ENCODE data around the gene C12orf43.

C12orf43 gene

DNA sequence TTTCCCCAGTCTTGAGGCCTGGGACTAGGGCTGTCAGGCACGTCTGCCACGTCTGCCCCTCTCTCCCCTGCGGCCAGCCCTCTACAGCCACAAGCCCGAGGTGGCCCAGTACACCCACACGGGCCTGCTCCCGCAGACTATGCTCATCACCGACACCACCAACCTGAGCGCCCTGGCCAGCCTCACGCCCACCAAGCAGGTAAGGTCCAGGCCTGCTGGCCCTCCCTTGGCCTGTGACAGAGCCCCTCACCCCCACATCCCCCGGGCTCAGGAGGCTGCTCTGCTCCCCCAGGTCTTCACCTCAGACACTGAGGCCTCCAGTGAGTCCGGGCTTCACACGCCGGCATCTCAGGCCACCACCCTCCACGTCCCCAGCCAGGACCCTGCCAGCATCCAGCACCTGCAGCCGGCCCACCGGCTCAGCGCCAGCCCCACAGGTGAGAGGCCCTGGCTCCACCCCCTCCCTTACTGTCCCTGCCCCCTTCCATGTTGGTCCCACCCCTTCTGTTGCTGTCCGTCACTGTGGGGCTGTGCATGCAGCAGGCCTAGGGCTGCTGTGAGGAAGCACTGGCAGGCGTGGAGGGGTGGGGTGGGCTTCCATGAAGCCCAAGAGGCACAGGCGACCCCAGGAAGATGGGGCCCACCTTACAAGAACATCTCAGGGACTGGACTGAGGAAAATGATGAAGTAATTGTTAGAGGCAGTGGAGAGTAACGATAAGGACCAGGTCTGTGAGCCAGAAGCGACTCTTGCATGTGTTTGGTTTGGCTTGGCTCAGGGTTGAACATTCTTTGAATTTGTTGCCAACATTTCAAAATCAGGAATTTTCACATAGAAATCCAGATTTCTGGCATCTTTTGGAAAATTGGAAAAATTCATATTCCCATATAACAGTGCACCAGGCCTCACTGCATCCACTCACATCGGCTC is 16.8 kb downstream of the C12orf43 start:
- DNase-seq (ENCODE audit: low spot score): no peak

DNA sequence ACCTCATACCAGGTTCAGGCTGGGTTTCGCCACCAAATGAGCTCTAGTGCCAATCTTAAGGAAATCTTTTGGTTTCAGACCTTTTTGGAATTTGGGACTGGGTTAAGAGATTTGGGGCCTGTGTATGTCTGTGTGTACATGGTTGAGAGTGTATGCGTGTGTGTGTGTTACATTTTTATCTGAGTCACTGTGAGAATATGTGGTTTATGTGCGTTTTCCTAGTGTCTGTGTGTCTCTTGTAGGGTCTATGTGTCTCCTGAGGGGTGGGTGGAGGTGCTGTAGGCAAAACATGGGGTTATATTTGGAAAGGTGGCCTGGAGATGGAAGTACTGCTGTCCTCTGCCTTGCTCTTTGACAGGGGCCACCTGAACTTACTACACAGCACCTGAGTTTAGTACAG is 17.9 kb downstream of the C12orf43 start:
- DNase-seq (ENCODE audit: low spot score): no peak

DNA sequence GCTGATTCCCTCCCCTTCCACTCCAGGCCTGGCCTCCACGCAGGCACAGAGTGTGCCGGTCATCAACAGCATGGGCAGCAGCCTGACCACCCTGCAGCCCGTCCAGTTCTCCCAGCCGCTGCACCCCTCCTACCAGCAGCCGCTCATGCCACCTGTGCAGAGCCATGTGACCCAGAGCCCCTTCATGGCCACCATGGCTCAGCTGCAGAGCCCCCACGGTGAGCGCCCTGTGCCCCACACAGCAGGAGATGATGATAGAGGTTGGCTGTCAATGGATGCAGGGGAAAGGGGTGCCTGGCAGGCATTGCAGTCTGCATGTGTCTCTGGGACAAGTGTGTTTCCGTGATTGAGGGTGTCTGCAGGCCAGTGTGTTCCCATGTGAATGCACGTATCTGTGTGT is 18.8 kb downstream of the C12orf43 start:
- no peak for DNase-seq (ENCODE audit: low spot score)

DNA sequence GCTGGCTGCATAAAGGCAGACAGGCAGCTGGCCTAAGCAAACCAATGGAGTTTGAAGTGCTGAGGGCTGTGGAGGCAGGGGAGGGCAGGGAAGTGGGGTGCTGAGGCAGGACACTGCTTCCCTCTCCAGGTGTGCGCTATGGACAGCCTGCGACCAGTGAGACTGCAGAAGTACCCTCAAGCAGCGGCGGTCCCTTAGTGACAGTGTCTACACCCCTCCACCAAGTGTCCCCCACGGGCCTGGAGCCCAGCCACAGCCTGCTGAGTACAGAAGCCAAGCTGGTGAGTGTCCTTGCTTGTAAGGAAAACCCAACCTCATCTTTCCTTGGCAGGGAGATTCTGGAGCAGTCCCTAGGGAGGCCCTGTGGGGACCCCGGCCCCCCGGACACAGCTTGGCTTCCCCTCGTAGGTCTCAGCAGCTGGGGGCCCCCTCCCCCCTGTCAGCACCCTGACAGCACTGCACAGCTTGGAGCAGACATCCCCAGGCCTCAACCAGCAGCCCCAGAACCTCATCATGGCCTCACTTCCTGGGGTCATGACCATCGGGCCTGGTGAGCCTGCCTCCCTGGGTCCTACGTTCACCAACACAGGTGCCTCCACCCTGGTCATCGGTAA is 20.0 kb downstream of the C12orf43 start:
- no peak for DNase-seq (ENCODE audit: low spot score)

DNA sequence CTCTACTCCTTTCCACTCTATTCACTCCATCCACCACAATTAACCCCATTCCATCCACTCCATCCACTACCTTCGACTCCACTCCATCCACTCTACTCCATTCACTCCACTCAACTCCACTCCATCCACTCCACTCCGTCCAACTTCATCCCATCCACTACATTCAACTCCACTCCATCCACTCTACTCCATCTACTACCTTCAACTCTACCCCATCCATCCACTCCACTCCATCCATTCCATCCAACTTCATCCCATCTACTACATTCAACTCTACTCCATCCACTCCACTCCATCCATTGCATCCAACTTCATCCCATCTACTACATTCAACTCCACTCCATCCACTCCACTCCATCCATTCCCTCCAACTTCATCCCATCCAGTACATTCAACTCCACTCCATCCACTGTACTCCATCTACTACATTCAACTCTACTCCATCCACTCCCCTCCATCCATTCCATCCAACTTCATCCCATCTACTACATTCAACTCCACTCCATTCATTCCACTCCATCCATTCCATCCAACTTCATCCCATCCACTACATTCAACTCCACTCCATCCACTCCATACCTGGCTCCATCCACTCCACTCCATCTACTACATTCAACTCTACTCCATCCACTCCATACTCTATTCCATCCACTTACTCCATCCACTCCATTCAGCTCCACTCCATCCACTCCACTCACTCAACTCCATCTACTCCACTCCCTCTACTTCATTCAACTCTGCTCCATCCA is 21.5 kb downstream of the C12orf43 start:
- no peak for DNase-seq (ENCODE audit: low spot score)

DNA sequence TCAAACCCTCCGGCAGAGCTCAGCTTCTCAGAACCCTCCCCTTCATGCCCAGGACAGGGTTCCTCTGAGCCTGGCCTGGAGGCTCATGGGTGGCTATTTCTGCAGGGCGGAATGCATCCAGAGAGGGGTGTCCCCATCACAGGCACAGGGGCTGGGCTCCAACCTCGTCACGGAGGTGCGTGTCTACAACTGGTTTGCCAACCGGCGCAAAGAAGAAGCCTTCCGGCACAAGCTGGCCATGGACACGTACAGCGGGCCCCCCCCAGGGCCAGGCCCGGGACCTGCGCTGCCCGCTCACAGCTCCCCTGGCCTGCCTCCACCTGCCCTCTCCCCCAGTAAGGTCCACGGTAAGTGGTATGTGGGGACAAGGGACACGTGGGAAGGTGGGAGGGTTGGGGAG is 22.2 kb downstream of the C12orf43 start:
- no peak for DNase-seq (ENCODE audit: low spot score)

DNA sequence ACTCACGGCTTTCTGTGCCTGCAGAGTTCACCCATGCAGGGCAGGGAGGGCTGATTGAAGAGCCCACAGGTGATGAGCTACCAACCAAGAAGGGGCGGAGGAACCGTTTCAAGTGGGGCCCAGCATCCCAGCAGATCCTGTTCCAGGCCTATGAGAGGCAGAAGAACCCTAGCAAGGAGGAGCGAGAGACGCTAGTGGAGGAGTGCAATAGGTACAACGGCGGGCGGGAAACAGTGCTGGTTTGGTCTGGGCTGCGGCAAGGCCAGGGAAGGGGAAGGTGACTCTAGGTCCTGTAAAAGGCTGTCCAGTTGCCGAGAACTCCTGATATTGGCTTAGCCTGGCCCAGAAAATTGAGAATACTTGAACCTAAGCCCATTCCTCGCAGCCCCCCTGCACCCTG is 22.8 kb downstream of the C12orf43 start:
- no peak for DNase-seq (ENCODE audit: low spot score)

DNA sequence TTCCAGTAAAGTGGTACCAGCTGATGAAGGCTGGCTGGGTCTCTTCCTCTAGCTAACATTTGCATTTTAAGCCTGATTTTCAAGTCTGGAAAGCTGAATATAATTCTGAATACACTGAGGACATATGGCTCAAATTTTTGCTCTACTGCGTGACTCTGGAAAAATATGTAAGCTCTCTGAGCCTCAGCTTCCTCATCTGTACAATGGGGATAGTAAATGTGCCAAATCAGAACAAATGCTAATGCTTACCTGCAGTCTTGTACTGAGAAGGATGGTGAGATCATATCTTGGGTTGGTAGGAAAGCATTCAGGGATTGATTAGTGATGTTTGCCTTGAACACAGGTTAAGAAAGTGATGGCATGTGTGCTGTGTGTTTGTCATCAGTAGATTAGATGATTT is 23.3 kb downstream of the C12orf43 start:
- no peak for DNase-seq (ENCODE audit: low spot score)

DNA sequence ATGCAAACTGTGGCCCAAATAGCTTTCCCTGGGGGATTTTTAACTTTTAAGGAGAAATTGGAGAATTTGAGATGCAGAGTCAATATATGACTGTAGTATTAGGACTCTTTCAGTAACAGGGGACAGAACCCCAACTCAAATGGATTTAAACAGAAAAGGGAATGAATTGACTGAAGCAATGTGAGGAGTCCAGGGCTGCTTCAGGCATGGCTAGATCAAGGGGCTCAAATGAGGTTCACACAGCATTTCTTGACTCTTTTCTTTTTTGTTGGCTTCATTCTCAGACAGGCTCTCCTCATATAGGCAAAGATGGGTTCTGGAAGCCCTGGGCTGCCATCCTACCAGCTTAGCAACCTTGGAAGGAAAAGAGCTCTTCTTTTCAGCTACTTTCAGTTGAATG is 24.3 kb downstream of the C12orf43 start:
- DNase-seq (ENCODE audit: low spot score): no peak

DNA sequence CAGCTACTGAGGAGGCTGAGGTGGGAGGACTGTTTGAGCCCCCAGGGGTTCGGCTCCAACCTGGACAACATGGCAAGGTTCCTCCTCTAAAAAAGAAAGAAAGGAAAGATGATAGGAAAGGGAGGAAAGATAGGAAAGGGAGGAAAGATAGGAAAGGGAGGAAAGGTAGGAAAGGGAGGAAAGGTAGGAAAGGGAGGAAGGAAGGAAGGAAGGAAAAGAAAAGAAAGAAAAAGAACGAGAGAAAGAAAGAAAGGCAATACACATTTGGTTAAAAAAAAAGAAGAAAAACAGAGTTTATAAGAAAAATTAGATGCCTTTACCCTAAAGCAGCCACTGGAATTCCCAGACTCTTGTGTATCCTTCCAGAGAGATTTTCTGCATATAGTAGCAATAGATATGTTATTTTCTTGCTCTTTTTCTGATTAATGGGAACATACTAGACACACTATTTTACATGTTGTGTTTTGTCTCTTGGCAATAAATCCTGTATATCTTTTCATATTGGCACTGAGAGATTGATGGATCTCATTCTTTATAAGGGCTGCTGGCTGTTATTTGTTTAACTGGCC is 25.7 kb downstream of the C12orf43 start:
- DNase-seq (ENCODE audit: low spot score): no peak

DNA sequence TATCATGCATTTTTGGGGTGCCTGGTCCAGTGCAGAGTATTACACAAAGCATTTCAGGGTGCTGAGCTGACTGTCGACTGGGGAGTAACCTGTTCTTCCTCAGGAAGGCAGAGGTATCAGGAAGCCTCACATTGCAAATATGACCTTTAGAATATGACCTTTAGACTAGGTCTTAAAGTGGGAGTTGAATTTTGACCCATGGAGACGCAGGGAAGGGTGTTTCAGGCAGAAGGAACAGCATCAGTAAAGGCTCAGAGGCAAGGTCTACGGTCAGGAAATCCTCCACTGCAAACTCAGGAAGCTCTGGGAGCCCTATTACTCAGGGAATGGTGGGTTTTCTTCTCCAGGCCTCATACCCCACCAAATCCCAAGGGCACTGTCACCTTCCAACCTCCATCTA is 26.6 kb downstream of the C12orf43 start:
- DNase-seq (ENCODE audit: low spot score): no peak

DNA sequence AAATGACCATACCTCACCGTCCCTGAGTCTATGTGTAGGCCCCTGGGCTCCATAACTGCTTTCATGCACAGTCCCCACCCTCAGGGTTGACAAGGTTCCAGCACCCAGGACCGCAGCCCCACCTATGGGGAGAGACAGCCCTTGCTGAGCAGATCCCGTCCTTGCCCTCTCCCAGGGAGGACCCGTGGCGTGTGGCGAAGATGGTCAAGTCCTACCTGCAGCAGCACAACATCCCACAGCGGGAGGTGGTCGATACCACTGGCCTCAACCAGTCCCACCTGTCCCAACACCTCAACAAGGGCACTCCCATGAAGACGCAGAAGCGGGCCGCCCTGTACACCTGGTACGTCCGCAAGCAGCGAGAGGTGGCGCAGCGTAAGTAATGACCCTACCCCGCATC is 27.6 kb downstream of the C12orf43 start:
- no peak for DNase-seq (ENCODE audit: low spot score)

DNA sequence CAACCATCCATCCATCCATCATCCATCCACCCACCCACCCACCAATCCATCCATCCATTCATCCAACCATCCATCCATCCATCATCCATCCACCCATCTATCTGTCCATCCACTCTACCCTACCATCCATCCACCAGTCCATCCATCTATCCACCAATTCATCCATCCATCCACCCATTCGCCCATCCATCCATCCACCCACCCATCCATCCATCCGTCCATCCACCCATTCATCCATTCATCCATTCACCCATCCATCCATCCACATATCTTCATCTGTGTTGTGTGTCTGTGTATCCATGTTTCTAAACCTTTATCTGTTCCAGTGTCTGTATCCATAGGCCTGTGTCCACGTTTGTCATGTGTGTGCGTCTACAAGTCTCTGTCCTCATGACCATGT is 28.1 kb downstream of the C12orf43 start:
- DNase-seq (ENCODE audit: low spot score): no peak

DNA sequence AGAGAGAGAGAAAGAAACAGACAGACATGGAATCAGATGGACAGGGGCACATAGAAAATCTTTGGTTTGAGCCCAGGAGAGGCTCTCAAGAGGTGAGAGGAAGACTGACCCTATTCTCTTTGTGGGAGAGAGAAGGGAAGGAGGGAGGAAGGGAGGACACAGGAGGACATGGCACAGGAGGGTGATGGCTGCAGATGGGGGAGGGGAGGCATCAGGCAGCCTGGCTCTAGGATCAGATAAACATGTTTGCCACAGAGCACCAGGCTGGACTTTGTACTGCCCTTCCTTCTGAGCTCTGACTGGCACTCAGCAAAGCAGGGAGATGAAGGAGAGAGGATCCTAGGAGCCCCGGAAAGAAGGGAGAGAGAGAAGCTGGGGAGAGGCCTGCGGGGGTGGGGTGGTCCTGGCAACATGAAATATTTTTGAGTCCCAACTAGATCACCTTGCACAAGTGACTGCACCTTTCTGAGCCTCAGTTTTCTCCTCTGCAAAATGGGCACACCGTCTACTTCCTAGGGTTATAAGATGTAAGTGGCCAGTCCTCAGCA is 31.9 kb downstream of the C12orf43 start:
- no peak for DNase-seq (ENCODE audit: low spot score)

DNA sequence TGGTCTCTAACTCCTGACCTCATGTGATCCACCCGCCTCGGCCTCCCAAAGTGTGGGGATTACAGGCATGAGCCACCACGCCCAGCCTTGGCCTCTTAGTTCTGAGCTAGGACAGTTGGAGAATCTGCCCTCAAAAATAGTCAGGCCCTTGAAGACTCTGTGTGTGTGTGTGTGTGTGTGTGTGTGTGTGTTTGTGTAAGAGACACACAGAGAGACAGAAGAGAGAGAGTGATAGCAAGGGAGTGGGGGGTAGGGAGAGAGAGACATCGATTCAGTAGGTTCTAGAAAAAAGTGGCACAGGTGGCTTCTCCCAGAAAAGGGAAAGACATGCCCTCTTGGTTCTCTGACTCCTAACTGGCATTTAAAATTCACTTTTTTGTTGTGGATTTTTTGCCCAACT is 32.5 kb downstream of the C12orf43 start:
- no peak for DNase-seq (ENCODE audit: low spot score)

DNA sequence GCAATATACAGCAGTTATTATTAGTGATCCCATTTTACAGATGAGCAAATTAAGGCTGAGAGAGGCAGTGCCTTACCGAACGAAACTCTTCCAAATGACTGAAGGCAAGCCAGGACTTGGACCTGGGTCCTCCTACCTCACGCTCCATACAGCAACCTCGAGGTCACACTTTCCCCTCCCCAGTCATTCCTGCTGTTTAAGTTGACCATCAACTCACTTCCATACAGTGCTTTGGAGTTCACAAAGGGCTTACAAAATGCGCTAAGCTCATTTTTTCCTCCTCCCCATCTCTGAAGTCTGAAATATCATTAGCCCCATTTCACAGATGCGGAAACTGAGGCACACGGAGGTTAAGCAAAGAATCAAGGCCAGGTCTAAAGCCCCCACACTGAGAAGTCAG is 33.6 kb downstream of the C12orf43 start:
- no peak for DNase-seq (ENCODE audit: low spot score)

DNA sequence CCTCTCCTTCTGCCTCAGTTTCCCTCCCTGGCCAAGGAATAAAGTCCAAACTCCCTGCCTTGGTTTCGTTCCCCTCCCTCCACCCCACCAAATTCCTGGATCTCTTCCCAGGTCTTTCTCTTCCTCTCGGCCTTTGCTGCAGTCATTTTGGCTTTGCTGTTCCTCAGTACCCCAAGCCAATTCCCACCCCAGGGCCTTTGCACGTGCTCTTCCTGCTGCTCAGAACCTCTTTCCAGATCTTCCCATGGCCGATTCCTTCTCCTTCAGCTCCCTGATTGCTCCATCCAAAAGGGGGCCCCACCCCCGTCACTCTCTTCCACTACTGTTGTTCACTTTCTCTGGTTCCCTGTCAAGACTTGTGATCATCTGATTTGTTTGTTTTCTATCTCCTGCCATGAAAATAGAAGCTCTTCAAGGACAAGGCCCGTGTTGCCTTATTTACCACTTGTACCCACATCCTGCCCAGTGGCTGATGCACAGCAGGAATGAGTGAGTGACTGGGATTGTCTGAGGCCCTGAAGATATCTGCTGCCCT is 34.8 kb downstream of the C12orf43 start:
- no peak for DNase-seq (ENCODE audit: low spot score)

DNA sequence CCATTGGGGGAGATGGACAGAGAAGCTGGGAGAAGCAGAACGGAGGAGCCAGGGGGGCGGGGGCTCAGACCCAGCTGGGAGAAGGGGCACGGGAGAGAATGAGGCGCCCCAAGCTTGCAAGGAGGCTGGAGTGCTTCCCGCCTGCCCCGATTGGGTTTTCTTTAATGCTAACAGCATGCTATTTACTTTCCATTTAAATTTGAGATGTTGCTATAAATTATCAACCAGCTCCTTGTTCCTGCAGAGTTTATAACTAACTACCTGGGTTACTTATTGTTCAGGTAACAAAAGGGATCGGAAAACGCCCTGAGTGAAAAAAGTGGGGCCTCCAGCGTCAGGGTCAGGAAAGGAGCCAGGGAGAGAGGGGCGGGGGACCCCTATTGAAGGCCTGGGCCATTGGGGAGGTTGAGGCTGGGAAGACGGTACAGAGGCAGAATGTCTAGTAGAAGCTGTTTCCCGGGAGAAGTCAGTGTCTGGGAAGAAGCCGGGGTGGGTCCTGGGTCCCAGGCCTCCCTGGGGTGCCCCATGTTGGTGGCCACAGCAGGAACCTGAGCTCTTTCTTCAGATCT is 35.4 kb downstream of the C12orf43 start:
- DNase-seq (ENCODE audit: low spot score): no peak

DNA sequence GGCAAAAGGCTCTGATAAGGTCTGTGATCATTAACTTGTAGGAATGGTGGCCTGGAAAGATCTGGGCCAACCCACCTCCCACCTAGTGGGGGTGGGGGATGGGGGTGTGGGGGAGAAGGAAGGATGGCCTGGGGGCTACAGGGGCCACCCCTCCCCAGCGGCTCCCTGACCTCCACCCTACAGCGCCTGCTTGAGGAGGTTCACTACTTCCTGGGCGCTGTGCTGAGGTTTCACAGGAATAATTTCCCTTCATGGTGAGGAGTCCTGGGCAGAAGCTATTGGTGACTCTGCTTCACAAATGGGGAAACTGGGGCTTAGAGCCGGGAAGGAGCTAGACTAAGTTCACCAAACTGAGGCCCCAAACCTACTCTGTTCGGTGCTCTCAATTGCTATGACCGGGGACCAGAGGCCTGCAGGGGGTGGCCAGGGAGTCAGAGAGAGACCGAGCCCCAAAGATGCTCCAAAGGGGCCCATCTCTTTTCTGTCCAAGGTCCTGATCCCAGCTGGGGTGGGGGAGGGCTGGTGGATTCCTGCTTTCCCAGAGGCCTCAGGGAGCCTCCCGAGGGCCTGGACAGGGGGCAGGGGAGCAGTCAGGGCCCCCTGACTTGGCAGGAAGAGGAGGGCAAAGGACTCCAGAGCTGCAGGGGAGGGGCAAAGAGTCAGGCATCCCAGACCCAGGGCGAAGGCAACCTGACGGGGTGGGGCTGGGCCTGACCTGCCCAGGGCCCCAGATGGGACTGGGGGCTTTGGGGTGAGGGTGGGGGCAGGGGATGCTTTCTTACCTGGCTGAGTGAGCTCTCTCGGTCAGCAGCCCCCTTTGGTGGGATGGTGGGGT is 36.2 kb downstream of the C12orf43 start:
- DNase-seq (ENCODE audit: low spot score): no peak

DNA sequence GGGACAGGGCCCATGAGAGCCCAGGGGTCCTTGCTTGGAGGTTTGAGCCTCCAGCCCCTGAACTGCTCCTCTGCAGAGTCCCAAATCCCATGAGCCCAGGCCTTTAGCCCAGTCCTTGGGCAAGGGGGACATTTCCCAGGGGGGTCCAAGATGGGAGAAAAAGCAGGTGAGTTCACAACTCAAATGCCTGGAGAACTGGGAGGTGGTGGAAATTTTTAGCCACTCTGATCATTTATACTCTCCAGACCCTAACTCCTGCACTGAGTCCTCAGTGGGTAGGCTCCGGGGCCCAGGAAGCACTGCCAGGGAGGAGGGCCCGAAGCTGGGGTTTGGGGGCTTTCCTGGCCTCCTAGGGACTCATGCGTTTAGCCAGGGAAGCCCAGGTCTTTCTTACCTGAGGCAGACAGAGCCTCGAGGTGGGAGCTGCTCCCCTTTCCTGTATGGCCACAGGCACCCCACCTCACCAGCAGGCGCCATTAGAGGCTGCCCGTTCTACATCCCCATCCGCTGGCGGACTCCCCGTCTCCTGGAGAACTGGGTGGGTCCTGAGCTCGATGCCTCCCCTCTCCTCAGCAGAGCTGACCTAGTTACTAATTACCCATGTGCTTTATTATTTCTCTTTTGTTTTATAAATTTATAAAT is 36.9 kb downstream of the C12orf43 start:
- no peak for DNase-seq (ENCODE audit: low spot score)

Measured in SK-N-DZ (cell line).